HepG2 (cell line): ENCODE data around the gene LDHAL6B. TPM values are rescaled to one million over a fixed set of nuclear protein-coding genes. Genes with fewer than 3 reads are reported as not detected.

Experiments used
- ATAC-seq: fragments of 200-7000 bp; cut with Tn5 transposase; 3 replicates; pipeline ENCODE4 v1.9.1; 2020; ENCODE audit warnings: mild to moderate bottlenecking, moderate library complexity
- BruUV-seq: library from RNA; stranded (reverse); fragments of 400-500 nt; replicated peaks from 2 replicates; lab custom pipeline; 2021; lab: Mats Ljungman, UMichigan
- CTCF ChIA-PET: fragments of 300-600 bp; formaldehyde crosslinking; extraction: SDS; loops from one replicate; lab custom pipeline; 2021; ENCODE audit warnings: low total read pairs, inconsistent platforms, low intra/inter-chr PET ratio; lab: Yijun Ruan, JAX
- POLR2A ChIA-PET: fragments of 350-600 bp; sonication (Branson Sonifier 250); formaldehyde crosslinking; loops from one replicate; lab custom pipeline; 2020; ENCODE audit warnings: antibody characterized with exemption, inconsistent platforms; lab: Yijun Ruan, JAX
- DNase-seq: peaks from one replicate; pipeline ENCODE4 v3.0.0-alpha.2; 2015; ENCODE audit warnings: low spot score
- FAIRE-seq: peaks from 3 replicates; lab custom pipeline; 2011; peaks lifted over from hg19 to GRCh38; lab: Jason Lieb, UNC
- H2AFZ ChIP-seq: one replicate; pipeline ENCODE4 v1.6.1; 2011; ENCODE audit warnings: low read length, inconsistent platforms
- H3K27ac ChIP-seq: fragments of 300-600 bp; 3 replicates; pipeline ENCODE4 v1.8.0; 2011; ENCODE audit warnings: mixed run types, mild to moderate bottlenecking, mixed read lengths, low read length, inconsistent platforms; ENCODE audit not compliant: insufficient read depth; ENCODE audit errors: extremely low read length
- H3K27me3 ChIP-seq, 2 experiments: fragments of 200-600 bp in 1 of 2; 2 replicates in 1 of 2; 3 replicates in 1 of 2; pipeline versions ENCODE4 v1.6.0 to v1.8.0; 2011; ENCODE audit warnings: low read length in 2 of 2, mild to moderate bottlenecking in 2 of 2, moderate library complexity in 2 of 2, inconsistent platforms in 1 of 2; ENCODE audit not compliant: insufficient read depth in 2 of 2, control insufficient read depth in 1 of 2
- H3K36me3 ChIP-seq, 2 experiments: fragments of 200-600 bp in 1 of 2; replicated peaks in 1 of 2; 2 replicates in 1 of 2; 3 replicates in 1 of 2; pipeline versions ENCODE4 v1.5.1 to v1.8.0; 2011; ENCODE audit warnings: low read length in 2 of 2, inconsistent platforms in 1 of 2; ENCODE audit not compliant: insufficient read depth in 2 of 2, control insufficient read depth in 1 of 2
- H3K4me1 ChIP-seq: 2 replicates; pipeline ENCODE4 v1.5.1; 2012; ENCODE audit warnings: low read length, inconsistent platforms; ENCODE audit not compliant: insufficient read depth
- H3K4me2 ChIP-seq: 2 replicates; pipeline ENCODE4 v1.6.0; 2011; ENCODE audit warnings: low read depth, low read length, inconsistent platforms
- H3K4me3 ChIP-seq, 3 experiments: fragments of 200-600 bp in 1 of 3; sonication (generic), shearing (Covaris generic) in 1 of 3; replicated peaks in 1 of 3; 2 replicates each; pipeline ENCODE4 v1.5.1; 2011 to 2016; ENCODE audit warnings: low read length in 3 of 3, inconsistent platforms in 2 of 3, low read depth in 2 of 3, mild to moderate bottlenecking in 2 of 3, control low read depth in 1 of 3, mixed read lengths in 1 of 3; ENCODE audit not compliant: insufficient read depth in 1 of 3
- H3K79me2 ChIP-seq: one replicate; pipeline ENCODE4 v1.6.1; 2011; ENCODE audit warnings: low read length, inconsistent platforms; ENCODE audit not compliant: insufficient read depth
- H3K9ac ChIP-seq: 2 replicates; pipeline ENCODE4 v1.6.0; 2011; ENCODE audit warnings: mild to moderate bottlenecking, low read depth, low read length, inconsistent platforms; ENCODE audit not compliant: insufficient read depth
- H3K9me3 ChIP-seq: 2 replicates; pipeline ENCODE4 v1.5.1; 2012; ENCODE audit warnings: mild to moderate bottlenecking, low read length
- H4K20me1 ChIP-seq: 2 replicates; pipeline ENCODE4 v1.6.0; 2011; ENCODE audit warnings: inconsistent platforms, mild to moderate bottlenecking, low read length, moderate library complexity; ENCODE audit not compliant: insufficient read depth
- ATF7-NPFF ChIP-seq: sonication (generic); formaldehyde crosslinking; IDR thresholded peaks from 2 replicates; pipeline ENCODE4 v1.8.1; 2023; ENCODE audit warnings: mild to moderate bottlenecking, low read depth, missing genetic modification reagents, moderate library complexity
- BHLHE40 ChIP-seq: IDR thresholded peaks from 2 replicates; pipeline ENCODE4 v1.6.1; 2011; ENCODE audit warnings: low read length, improper control_type of control experiment
- FOXM1 ChIP-seq: sonication (generic); formaldehyde crosslinking; IDR thresholded peaks from 2 replicates; pipeline ENCODE4 v1.5.0; 2020; ENCODE audit warnings: missing genetic modification reagents
- HNF1A ChIP-seq, 2 experiments: sonication (generic) in 1 of 2; formaldehyde crosslinking in 1 of 2; IDR thresholded peaks; 2 replicates each; pipeline versions ENCODE4 v1.4.0 to v1.6.1; 2016 to 2020; ENCODE audit warnings: borderline replicate concordance in 1 of 2, low read depth in 1 of 2, mild to moderate bottlenecking in 1 of 2, missing genetic modification reagents in 1 of 2
- HOXD1 ChIP-seq: sonication (generic); formaldehyde crosslinking; IDR thresholded peaks from 2 replicates; pipeline ENCODE4 v1.5.0; 2020; ENCODE audit warnings: missing genetic modification reagents
- IRF2 ChIP-seq: IDR thresholded peaks from 2 replicates; pipeline ENCODE4 v1.6.1; 2018; ENCODE audit warnings: missing genetic modification reagents, missing compliant biosample characterization
- SNAI1 ChIP-seq: sonication (generic); formaldehyde crosslinking; IDR thresholded peaks from 2 replicates; pipeline ENCODE4 v1.5.0; 2020; ENCODE audit warnings: mild to moderate bottlenecking, missing genetic modification reagents, borderline replicate concordance
- SNAPC5 ChIP-seq: sonication (generic); formaldehyde crosslinking; IDR thresholded peaks from 2 replicates; pipeline ENCODE4 v1.8.1; 2023; ENCODE audit warnings: mild to moderate bottlenecking, missing genetic modification reagents, borderline replicate concordance
- SYNCRIP ChIP-seq: fragments of 200-400 bp; formaldehyde crosslinking; IDR thresholded peaks from 2 replicates; pipeline ENCODE4 v1.6.1; 2018; ENCODE audit warnings: mild to moderate bottlenecking, low read depth, low read length; ENCODE audit not compliant: insufficient read depth
- THAP7 ChIP-seq: sonication (generic); formaldehyde crosslinking; IDR thresholded peaks from 2 replicates; pipeline ENCODE4 v1.8.1; 2023; ENCODE audit warnings: mild to moderate bottlenecking, missing genetic modification reagents
- ZBTB43 ChIP-seq: sonication (generic); formaldehyde crosslinking; conservative IDR thresholded peaks from 2 replicates; pipeline ENCODE4 v1.4.0; 2020; ENCODE audit warnings: missing genetic modification reagents
- ZFAT ChIP-seq: sonication (generic); formaldehyde crosslinking; conservative IDR thresholded peaks from 2 replicates; pipeline ENCODE4 v1.8.1; 2023; ENCODE audit warnings: missing genetic modification reagents, inconsistent platforms
- ZGPAT ChIP-seq: IDR thresholded peaks from 2 replicates; pipeline ENCODE4 v1.6.1; 2016; ENCODE audit warnings: mild to moderate bottlenecking
- ZMAT3 ChIP-seq: sonication (generic); formaldehyde crosslinking; conservative IDR thresholded peaks from 2 replicates; pipeline ENCODE4 v1.7.0; 2021; ENCODE audit warnings: missing genetic modification reagents
- ZNF253 ChIP-seq: sonication (generic); formaldehyde crosslinking; IDR thresholded peaks from 2 replicates; pipeline ENCODE4 v1.8.0; 2022; ENCODE audit warnings: mild to moderate bottlenecking, missing genetic modification reagents, borderline replicate concordance
- ZNF343 ChIP-seq: sonication (generic); formaldehyde crosslinking; IDR thresholded peaks from 2 replicates; pipeline ENCODE4 v1.4.0; 2020; ENCODE audit warnings: mild to moderate bottlenecking, missing genetic modification reagents
- ZNF761 ChIP-seq: sonication (generic); formaldehyde crosslinking; conservative IDR thresholded peaks from 2 replicates; pipeline ENCODE4 v1.4.0; 2020; ENCODE audit warnings: mild to moderate bottlenecking, missing genetic modification reagents
- WGBS: methylation state at CpG from one replicate; pipeline ENCODE4 v1.1.6; 2017; ENCODE audit warnings: low lambda C conversion rate; 5-methylcytosine and 5-hydroxymethylcytosine counted together
- in situ Hi-C: cut with HindIII; loops from 2 replicates; pipeline ENCODE4 v1.10.0; 2017; ENCODE audit warnings: low pct_unique_long_range_greater_than_20kb; ENCODE audit not compliant: extremely low pct_ligation_motif_present
- intact Hi-C: fragments of 100-400 bp; cut with micrococcal nuclease; formaldehyde crosslinking; loops from one replicate; pipeline ENCODE4 v1.10.0; 2022; ENCODE audit not compliant: unreplicated experiment
- polyA plus RNA-seq, 8 experiments: library from polyadenylated mRNA; depleted of rRNA in 3 of 8; stranded (reverse) in 7 of 8; unstranded in 1 of 8; fragments of >200 nt; fragmentation: Illumina TruSeq in 4 of 8; extraction: Trizol in 4 of 8; gene quantifications; 2 replicates each; pipeline versions ENCODE4 v1.2.1 to v1.2.3, GENCODE V29; 2011 to 2016; ENCODE audit warnings: low read depth in 4 of 8, missing spikeins in 1 of 8, mixed read lengths in 1 of 8; ENCODE audit not compliant: insufficient read depth in 1 of 8
- total RNA-seq, 5 experiments: library from RNA; depleted of rRNA; stranded (reverse); fragments of >200 nt; fragmentation: Illumina TruSeq; extraction: Trizol; gene quantifications; 2 replicates each; pipeline ENCODE4 v1.2.3, GENCODE V29; 2016; ENCODE audit warnings: low read depth in 1 of 5

The LDHAL6B gene
- total and polyA plus RNA-seq, 2 of the 13 experiments (the other 11 are each of a cell fraction or from before 2014, with no cell fraction given), result not detected

- ChIA-PET CTCF (no interaction called here), POLR2A (no interaction called here)
- in situ Hi-C loops (no loop called here), intact Hi-C loops (no loop called here)
- no peak for FAIRE-seq
- Histone ChIP-seq H3K79me2 (no peaks in the 10 kb centered on the region), H3K9me3 (no peaks in the 10 kb centered on the region), H3K4me1 (no peaks in the 10 kb centered on the region), H2AFZ (no peak overlapping the region), H3K27ac (no peak overlapping the region), H3K36me3 (peaks cover 17 to 27% of the 10 kb centered on the region in 2 experiments; a peak in 4 of 5 replicates), H3K4me2 (no peak overlapping the region), H4K20me1 (no peaks in the 10 kb centered on the region), H3K4me3 (no peak overlapping the region), H3K9ac (no peak overlapping the region), H3K27me3 (no peaks in the 10 kb centered on the region)
- no peak for ATAC-seq
- no peak for DNase-seq
- 97% methylated on average over 2 of the region's 2 CpGs for WGBS
- no TSS peak for BruUV-seq
- TF ChIP-seq ZNF343 (CRISPR knock-in tag), result no peak
- TF ChIP-seq BHLHE40, result no peak
- no peak for TF ChIP-seq ATF7-NPFF (CRISPR knock-in tag)
- no peak for TF ChIP-seq ZNF761 (CRISPR knock-in tag)
- TF ChIP-seq SNAI1 (CRISPR knock-in tag), result no peak
- no peak for TF ChIP-seq THAP7 (CRISPR knock-in tag)
- no peak for TF ChIP-seq ZBTB43 (CRISPR knock-in tag)
- TF ChIP-seq SNAPC5 (CRISPR knock-in tag), result no peak
- TF ChIP-seq ZGPAT (CRISPR knock-in tag), result no peak
- TF ChIP-seq HOXD1 (CRISPR knock-in tag), result no peak
- TF ChIP-seq SYNCRIP, result no peak
- no peak for TF ChIP-seq ZFAT (CRISPR knock-in tag)
- TF ChIP-seq HNF1A (IDR thresholded peaks at IDR 0.05; ENCODE audit: low read depth), result no peak
- TF ChIP-seq HNF1A (CRISPR knock-in tag; IDR thresholded peaks at IDR 0.05; ENCODE audit: borderline replicate concordance), result no peak
- no peak for TF ChIP-seq ZNF253
- TF ChIP-seq FOXM1 (CRISPR knock-in tag), result no peak
- TF ChIP-seq ZMAT3, result no peak
- TF ChIP-seq IRF2 (CRISPR knock-in tag), result no peak
Observed at GRCh38 chr15:59197454-59197853, 9.2 kb upstream of the LDHAL6B start.
